CD1c-positive myeloid dendritic cell (primary cell): ENCODE data around the gene TLE4.
"Not testable (repeated sequence)": the region's sequence is repeated elsewhere in the genome, so short reads cannot be mapped to it uniquely, and the experiment has no call there.

Experiments used
- DNase-seq: peaks from one replicate; pipeline ENCODE4 v3.0.0-alpha.2; 2016; ENCODE audit errors: extremely low spot score

Gene TLE4

DNA sequence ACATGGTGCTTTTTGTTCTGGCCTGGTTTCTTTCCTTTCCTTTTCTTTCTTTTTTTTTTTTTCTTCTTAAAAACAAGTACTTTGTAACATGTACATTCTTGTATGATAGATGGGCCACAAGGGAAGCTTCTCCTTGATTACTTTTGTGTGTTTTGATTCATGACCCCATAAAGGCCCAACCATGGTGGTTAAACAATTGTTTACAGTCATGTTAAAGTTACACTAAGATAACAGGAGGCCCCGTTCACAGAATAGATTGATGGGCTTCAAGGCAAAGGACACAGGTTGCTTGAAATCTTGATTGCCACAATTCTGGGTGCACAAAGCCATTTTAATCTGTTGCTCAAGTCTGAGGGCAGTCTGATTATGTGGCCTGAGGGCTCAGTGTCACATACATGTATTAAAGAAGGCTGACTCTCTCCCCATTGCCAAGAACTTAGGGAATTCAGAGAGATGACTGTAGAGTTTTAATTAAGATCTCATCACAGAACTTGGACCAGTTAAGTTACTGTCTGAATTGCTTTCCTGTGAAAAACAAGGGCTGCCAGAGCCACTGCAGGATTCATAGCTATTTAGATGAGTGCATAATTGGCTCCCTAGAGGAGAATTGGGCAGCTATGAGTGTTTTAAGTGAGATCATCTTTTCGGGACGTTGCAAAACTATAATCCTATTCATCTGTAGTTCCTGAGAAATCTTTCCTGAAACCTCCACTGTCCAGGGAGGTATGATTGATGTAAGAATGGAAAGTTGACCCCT is 163.4 kb downstream of the TLE4 start:
- DNase-seq: no peak

DNA sequence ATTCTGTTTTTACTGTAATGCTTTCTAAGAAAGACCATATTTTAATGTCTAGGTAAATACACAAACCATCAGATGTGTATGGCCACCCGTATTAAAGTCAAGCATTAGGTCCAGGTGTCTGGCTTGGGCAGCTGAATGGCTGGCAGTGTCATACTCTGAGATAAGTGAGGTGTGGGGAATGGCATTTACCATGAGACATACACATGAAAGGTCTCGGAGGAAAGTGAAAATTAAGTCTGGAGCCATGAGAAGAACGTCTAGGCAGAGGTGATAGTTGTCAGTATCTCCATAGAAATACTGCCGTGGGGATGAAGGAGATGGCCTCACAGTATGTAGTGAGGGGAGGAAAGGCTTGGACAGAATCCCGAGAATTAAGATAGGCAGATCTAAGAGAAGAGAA is 164.3 kb downstream of the TLE4 start:
- no peak for DNase-seq

DNA sequence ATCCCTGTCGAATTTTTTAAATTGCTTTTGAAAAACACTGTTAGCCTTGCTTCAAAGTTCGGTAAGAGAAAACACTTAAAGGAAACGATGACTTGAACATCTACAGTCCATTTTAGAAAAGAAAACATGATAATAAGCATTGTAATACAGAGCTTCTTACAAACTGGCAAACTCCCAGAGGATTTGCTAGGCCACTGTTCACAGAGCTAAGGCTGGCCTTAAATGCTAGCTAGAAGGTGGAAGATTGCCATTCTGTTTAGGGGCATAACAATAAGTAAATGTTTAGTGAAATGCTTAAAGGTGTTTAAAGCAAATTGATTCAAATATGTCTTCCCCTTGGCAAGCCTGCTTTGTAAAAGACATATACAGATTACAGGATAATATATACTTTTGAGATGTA is 169.6 kb downstream of the TLE4 start:
- DNase-seq: no peak

DNA sequence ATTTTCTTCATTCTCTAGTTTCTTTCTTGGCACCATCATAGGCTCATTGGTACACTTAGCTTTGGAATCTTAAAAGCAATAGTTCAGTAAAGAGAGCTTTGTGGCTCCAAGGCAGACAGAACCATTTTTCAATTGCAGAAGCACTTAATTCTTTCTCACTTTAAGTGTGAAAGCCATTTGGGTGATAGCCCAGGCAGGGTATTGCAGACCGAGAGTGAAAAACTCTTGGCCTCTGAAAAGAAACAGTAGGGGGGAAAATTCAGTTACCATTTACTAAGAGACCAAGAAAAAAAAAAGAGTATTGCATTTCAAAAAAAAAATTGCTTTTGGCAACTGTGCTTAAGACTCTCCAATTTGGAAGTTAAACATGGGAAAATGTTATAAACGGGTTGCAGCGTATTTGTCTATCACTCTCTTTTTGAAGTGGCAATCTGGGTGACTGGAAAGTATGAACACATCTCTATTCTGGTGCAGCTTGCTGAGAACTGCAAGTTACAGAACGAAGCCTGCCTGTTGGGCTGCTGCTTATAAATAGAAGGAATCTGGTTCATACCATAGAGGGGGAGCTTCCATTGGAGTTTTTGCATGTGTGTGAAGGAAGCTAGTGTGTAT is 170.5 kb downstream of the TLE4 start:
- no peak for DNase-seq

DNA sequence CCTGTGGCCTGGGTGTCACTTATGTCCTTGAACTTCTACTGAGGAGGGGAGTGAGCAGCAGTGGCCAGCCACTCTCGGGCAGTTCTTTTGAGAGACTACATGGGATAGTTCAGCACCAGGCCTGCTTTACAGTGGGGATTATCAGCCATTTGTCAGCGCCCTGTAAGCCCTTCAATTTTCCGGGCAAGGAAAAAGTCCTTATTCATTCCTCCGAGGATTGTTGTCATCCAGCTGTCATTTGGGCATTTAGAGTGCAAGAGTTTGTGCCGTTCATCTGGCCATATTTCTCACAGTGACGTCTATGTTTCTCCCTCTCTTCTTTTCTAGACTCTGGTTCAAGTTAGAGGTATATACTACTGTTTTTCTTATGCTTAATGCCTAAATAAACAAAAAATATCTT is 172.8 kb downstream of the TLE4 start:
- DNase-seq: no peak

DNA sequence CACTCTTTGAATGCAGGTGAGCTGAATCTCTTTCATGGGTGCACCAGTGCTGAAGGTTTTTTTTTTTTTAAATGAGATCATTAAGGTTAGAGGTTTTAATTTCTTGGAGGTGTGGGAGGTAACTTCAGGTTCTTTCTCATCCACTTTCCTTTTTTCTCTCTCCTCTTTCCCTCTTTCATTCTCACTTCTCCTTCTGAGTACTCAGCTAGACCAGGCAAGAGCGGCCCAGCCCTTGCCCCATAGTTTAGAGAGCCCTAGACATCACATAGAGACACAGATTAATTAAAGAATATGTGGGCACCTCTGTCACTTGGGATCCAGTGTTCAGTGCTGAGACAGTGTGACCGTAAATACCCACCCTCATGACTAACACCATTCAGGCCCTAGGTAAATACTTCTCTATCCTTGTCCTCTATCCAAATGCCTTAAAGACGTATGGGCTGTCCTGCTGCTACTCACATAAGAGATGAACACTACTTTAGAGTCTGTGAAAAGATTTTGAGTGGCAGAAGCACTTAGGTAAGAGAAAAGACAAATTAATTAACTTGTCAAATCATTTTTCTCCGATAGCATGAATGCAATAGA is 174.1 kb downstream of the TLE4 start:
- DNase-seq: no peak

DNA sequence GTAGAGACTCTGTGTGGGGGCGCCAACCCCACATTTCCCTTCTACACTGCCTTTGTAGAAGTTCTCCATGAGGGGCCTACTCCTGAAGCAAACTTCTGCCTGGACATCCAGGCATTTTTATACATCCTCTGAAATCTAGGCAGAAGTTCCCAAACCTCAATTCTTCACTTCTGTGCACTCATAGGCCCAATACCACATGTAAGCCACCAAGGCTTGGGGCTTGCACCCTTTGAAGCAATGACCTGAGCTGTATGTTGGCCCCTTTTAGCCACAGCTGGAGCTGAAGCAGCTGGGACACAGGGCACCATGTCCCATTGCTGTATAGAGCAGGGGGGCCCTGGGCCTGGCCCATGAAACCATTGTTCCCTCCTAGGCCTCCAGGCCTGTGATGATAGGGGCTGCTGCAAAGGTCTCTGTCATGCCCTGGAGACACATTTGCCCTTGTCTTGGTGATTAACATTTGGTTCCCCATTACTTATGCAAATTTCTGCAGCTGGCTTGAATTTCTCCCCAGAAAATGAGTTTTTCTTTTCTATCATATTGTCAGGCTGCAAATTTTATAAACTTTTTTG is 180.2 kb downstream of the TLE4 start:
- DNase-seq: not testable (repeated sequence)

DNA sequence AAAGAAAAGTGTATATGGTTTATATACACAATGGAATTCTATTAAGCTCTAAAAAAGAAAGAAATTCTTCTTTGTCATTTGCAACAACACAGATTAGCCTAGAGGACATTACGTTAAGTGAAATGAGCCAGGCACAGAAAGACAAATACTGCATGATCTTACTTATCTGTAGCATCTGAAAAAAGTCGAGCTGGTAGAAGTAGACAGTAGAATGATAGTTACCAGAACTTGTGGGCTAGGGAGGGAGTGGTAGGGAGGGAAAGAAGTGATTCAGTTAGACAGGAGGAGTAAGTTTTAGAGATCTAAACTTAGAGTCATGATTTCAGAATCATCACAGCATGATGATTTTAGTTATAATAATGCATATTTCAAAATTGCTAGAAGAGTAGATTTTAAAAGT is 184.6 kb downstream of the TLE4 start:
- DNase-seq: no peak

DNA sequence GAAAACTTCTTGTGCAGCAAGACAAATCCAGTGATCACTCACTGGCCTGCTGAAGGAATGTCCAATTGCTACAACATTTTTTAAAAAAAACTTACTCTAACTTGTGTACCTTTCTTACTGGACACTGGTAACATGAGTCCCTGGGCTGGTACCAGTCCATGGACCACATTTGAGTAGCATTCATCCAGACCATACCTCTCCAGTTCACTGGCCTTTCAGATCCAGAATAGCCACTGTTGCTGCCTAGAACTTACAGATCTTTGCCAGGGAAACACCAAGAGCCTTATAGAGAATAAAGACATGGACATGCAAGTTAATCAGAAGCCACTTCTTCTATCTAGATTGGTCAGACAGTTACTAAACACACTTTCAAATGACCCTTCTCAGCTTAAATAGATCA is 185.3 kb downstream of the TLE4 start:
- no peak for DNase-seq

DNA sequence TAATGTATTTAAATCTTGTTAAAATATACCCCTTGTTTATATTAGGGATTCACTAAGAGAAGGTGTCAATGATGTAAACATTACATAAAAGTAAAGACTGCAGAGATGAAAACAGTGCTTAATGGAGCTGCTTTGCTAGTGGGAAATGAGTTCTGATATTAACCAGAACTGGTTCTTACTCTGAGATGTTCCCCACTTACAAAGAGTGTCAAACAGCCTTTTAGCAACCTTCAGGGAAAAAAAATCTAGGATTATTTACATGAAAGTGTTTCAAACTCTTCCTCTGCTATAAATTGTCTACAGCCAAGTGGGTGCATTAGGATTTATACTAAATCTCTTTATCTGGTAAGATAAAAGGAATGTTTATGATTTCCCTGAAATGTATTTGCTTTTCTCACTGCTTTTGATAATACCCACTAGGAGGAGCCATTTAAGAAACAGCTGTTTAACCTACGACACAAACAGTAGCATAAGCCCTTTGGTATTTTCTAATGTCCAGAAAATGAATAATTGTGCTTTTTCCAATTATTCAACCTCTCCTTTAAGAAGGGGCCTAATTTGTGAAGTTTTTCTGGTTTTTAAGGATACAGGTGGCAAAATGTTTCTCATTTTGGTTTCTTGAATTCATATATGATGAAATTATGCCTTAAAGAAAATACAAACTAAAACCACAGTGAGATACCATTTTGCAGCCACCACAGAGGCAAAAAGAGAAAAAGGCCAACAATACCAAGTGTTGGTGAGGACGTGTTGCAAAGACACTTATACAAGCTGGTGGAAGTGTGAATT is 186.3 kb downstream of the TLE4 start:
- peak; percentile 4 for DNase-seq

DNA sequence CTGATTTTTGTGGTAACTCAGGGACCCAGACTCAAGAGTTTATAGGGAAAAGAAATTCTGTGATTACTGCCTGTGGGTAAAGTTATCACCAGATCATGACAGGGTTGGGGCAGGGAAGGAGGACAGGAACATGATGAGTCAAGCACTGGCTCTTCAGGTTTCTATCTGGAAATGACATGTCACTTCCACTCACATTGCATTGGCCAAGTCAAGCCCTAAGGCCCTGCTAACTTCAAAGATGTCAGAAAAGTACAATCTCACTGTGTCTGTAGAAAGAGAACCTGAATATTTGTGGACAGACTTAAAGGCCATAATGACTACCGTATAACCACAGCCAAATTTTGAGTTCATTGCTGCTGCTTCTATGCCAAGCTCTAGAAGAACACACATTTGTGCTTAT is 187.7 kb downstream of the TLE4 start:
- DNase-seq: no peak

DNA sequence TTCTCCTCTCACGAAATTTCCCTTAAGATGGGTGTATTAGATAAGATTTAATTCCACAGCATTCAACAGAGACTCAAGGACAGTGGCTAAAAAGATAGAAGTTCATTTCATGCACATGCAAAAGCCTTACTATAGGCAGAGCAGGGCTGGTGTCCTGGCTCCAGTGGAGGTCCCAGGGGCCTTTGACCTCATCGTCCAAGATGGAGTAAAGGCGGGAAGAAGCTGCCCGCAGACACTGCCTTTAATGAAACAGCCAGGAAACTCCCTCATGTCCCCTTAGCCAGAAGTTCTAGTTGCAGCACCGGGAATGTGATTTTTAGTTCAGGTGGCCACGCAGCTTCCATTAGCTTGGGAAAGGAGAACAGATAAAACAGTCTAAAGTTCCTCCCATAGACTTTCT is 190.3 kb downstream of the TLE4 start:
- no peak for DNase-seq

DNA sequence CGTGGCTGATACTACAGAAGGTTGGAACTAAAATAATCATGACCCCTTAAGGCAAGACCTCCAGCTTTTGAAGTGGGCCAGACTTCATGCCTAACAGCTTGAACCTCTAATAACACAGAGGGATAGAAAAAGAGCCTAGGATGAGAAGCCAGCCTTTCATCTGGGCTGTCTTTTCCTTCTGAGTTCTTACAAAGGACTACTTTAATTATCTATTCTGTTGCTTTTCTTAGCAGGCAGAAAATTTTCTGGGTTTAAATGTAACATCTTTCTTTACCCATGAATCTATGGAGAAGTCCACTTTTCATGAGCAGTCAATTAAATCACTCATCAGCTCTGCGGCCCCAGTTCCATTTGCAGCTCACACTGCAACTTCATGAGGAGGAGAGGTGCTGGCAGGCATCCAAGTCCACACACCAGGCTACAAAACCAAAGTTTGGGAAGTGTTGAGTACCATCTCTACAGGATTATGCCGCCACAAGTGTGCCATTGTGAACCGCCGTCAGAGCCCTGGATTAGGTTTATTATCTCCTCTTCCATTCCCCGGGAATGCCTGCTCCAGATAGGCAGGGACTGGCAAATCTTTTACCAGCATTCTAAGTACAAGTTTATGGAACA is 192.0 kb downstream of the TLE4 start:
- no peak for DNase-seq

DNA sequence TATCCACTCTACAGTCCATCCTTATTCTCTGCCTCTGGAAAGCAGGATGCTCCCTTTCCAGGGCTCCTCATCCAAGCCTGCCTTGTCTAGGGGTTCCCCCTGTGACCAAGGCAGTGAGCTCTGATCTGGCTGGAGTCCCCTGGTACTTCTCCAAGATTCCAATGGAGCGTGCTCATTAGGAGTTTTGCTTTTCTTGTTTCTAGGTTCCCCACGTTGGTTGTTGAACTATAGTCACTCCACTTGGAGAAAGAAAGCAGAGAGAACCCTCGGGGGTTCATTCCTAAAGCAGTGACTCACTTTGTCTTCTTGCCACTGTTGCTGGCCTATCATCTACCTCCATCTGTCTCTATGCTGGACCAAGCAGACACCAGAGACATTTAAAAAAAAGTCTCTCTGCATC is 192.6 kb downstream of the TLE4 start:
- DNase-seq: no peak

DNA sequence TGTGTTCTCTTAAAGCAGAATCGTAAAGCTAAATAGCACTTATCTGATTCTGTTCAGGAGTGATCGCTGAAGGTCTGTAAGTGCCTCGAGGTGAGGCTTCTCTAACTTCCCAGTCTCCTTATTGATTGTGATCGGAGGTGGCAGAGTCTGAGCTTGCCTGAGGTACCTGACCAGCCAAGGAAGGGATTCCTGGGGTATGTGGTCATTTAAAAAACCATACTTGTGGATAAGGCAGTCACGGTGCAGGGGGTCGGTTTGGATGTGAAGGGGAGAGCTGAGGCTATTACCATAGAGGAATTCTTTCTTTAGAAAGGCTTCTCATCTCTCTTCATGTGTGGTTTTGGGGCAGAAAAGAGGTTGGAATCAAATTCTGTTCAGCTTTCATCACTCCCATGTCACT is 193.7 kb downstream of the TLE4 start:
- DNase-seq: no peak

DNA sequence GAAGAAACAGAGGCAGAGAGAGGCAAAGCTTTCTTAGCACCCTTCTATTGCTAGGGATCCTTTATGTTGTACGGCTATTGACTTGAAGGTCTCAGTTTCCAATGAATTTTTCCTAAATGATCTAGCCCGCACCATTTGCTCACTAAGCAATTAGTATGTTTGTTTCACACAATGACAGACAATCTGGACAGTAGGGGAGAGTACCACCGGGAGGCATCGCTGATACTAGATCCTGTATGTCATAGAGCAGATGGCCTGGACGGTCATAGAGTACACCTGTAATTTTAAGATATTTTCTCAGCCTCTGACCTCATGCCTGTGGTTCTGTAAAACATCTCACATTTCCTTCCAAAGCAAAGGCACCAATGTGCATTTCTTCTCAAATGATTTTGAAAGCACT is 194.3 kb downstream of the TLE4 start:
- no peak for DNase-seq

DNA sequence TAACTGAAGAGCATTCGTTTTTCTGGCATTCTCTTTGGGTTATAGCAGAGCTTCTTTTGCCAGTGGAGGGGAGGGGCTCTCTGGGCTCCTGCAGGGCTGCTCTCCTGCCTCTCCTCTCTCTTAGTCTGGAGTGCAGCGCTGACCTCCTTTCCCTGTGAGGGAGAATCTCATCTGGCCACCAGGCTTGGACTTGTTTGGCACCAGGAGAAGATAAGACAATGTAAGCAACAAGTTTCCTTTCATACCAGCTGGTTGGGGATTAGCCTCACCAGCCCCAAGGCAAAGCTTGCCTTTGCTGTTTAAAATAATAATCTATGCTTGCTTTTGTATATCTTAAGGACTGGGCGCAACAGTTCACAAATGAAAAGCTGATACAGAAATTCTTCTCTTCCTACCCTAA is 196.4 kb downstream of the TLE4 start:
- no peak for DNase-seq

DNA sequence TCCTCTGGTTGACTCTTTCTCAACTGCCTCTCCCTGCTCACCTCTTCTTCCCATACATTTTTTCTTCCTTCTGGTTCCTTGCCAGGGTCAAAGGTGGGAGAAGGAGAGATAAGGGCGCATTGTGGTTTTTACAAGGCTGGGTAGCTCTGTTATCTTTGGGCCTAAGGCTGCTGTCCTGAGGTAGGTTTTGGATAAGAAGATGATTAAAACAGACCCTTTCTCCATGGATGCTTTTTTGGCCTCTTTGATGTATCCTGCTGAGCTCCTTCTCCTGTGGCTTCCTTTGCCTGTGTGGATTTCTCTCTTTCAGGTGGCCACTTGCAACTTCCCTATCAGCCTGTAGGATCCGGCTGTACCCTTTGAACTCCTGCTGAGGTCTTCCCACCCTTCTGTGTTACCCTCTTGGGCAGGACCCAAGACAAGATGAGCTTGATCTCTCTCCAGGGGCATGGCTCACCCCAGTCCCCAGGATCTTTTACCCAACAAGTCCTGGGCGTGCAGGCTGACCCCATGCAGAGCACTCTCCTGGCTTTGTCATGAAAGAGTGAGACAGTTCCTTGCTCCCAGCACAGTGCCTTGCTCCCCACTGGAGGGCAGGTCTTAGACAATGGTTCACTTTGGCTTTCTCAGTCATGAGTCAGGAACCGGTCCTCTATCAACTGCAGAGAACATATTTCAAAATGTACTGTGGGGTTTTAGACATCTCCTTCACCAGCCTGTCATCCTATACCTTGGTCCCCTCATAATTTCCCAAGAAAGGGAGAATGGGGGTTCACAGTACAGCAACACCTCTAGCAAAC is 197.9 kb downstream of the TLE4 start:
- DNase-seq: no peak

DNA sequence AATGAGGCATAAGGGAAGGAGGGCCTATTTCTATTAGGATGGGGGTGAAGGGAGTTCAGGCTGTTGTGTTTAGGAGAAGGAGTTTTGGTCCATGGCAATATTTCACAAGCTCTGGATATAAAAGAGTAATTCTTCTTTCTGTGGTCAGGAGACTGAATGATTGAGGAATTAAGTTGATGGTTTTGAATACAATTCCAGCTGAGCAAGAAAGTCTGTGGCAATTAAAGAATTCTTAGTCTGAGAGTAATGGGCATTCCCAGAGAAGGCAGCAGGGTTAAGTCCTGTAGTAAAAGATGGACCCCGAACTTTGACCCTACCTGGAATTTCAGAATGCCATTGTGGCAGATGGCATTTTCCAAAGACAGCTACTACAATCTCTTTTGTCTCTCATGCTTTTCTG is 202.6 kb downstream of the TLE4 start:
- DNase-seq: no peak
